Measurements from ENCODE around the gene ZNF501. TPM values are rescaled to one million over a fixed set of nuclear protein-coding genes. Genes with fewer than 3 reads are reported as not detected.
A peak's percentile ranks its signal among the peaks of the same experiment; 100 is the strongest.

ZNF501 gene
- total RNA-seq: 1 to 10 TPM; 1.1 to 5.8 (median 3.6) TPM

DNA sequence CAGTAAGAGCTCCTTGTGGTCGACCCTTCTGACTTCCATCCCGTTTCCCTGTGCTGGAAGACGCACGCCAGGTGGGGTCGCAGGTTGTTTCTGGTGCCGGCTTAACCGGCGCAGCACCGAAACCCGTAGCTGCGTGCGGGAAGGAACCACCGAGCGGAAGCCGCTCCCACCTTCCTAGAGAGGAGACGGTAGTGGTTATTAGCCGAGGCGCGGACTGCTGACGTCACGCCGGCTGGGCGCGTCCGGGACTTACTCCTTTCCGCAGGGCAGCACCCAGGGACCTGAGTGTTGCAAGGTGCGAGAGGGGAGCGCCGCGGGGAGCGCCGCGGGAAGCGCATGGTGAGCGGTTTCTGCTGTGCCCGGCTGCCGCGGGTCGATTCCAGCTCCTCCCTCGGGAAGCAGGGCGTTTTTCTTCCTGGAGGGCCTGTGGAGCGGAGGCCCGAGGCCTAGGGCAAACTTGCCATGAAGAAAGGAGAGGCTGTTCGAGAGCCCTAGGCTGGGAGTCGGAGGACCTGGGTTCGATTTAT lies at the start of gene ZNF501:
Gene ZNF501, plus strand, starts transcription at position 252 of the 527 bp plus-strand sequence. CDS start 4,787 bp downstream, outside the sequence.
- TF ChIP-seq POLR2A (IDR thresholded peaks at IDR 0.05): no peak
- TF ChIP-seq, protein P1, sequence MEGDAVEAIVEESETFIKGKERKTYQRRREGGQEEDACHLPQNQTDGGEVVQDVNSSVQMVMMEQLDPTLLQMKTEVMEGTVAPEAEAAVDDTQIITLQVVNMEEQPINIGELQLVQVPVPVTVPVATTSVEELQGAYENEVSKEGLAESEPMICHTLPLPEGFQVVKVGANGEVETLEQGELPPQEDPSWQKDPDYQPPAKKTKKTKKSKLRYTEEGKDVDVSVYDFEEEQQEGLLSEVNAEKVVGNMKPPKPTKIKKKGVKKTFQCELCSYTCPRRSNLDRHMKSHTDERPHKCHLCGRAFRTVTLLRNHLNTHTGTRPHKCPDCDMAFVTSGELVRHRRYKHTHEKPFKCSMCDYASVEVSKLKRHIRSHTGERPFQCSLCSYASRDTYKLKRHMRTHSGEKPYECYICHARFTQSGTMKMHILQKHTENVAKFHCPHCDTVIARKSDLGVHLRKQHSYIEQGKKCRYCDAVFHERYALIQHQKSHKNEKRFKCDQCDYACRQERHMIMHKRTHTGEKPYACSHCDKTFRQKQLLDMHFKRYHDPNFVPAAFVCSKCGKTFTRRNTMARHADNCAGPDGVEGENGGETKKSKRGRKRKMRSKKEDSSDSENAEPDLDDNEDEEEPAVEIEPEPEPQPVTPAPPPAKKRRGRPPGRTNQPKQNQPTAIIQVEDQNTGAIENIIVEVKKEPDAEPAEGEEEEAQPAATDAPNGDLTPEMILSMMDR (IDR thresholded peaks at IDR 0.05): no peak
- WGBS, 2 donors: 0 to 1% methylated on average over 10 to 41 of the region's 46 CpGs
- peak within 1 kb of the TSS; percentile 53 for H3K4me3 ChIP-seq (ENCODE audit: low read depth, poor library complexity, severe bottlenecking)
- DNase-seq (ENCODE audit: low spot score in 2 of 2): peak; percentile 91 to 98
- intact Hi-C loops (cut with DNase I; ENCODE audit: low total_unique reads): no loop called here

GRCh38 chr3:44680921-44681455 lies 48.4 kb upstream of the ZNF501 start:
- DNase-seq (ENCODE audit: low spot score in 2 of 2): no peak
- H3K4me3 ChIP-seq (ENCODE audit: low read depth, poor library complexity, severe bottlenecking): no peak overlapping the region
- no peak for TF ChIP-seq POLR2A (IDR thresholded peaks at IDR 0.05)
- TF ChIP-seq, protein P1 (IDR thresholded peaks at IDR 0.05): no peak
- 97% methylated on average over 4 of the region's 4 CpGs for WGBS, 2 donors
- intact Hi-C loops (cut with DNase I; ENCODE audit: low total_unique reads): no loop called here

GRCh38 chr3:44682182-44682896 lies 47.1 kb upstream of the ZNF501 start:
- 90 to 92% methylated on average over 2 of the region's 2 CpGs for WGBS, 2 donors
- DNase-seq (ENCODE audit: low spot score in 2 of 2): no peak
- H3K4me3 ChIP-seq (ENCODE audit: low read depth, poor library complexity, severe bottlenecking): no peak overlapping the region
- intact Hi-C loops (cut with DNase I; ENCODE audit: low total_unique reads): no loop called here
- TF ChIP-seq, protein P1 (IDR thresholded peaks at IDR 0.05): no peak
- no peak for TF ChIP-seq POLR2A (IDR thresholded peaks at IDR 0.05)

- WGBS, 2 donors: 2% methylated on average over 31 to 48 of the region's 48 CpGs
These were observed 44.2 kb upstream of the ZNF501 start for GRCh38 chr3:44685128-44685800.

DNA sequence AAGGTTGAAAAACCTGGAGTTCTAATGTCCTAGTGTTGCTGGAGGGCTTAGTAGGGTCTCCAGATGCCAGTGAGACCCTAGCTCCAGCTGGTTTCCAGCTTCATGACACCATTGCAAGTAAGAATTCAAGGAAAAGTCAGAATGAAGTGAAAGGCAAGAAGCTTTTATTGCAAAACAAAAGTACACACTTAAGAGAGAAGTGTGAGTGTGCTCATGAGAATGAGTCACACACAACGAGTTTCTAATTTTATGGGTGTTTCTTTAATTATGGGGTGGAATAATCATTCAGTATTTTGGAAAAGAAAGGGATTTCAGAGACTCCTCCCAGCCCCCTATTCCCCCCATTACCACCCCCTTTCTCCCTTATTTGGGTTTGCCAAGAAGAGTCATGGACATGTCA lies 41.5 kb upstream of the ZNF501 start:
- no peak overlapping the region for H3K4me3 ChIP-seq (ENCODE audit: low read depth, poor library complexity, severe bottlenecking)
- DNase-seq (ENCODE audit: low spot score in 2 of 2): no peak
- intact Hi-C loops (cut with DNase I; ENCODE audit: low total_unique reads): no loop called here
- WGBS, 2 donors: 46 to 54% methylated on average over 1 of the region's 1 CpG
- TF ChIP-seq, protein P1 (IDR thresholded peaks at IDR 0.05): no peak
- no peak for TF ChIP-seq POLR2A (IDR thresholded peaks at IDR 0.05)

More at GRCh38 chr3:44685128-44685800, 44.2 kb upstream of the ZNF501 start:
- TF ChIP-seq, protein P1 (IDR thresholded peaks at IDR 0.05): no peak
- TF ChIP-seq POLR2A (IDR thresholded peaks at IDR 0.05): no peak
- peak; percentile 22 to 87 for DNase-seq (ENCODE audit: low spot score in 2 of 2)
- intact Hi-C loops (cut with DNase I; ENCODE audit: low total_unique reads): no loop called here
- H3K4me3 ChIP-seq (ENCODE audit: low read depth, poor library complexity, severe bottlenecking): peak overlapping the region; percentile 64

Measured in lower leg skin (tissue), 4 donors.